Skeletal muscle tissue (tissue), 4 donors: ENCODE data around the gene LRRC27. TPM values are rescaled to one million over a fixed set of nuclear protein-coding genes. Genes with fewer than 3 reads are reported as not detected.

Experiments
- H3K27ac ChIP-seq: one replicate; pipeline ENCODE4 v1.7.0; 2013; ENCODE audit warnings: mild to moderate bottlenecking, low read depth, low read length, inconsistent platforms
- H3K27me3 ChIP-seq, 3 donors: one replicate each; pipeline ENCODE4 v1.7.0; 2013; ENCODE audit warnings: low read length in 3 of 3; ENCODE audit not compliant: control insufficient read depth in 3 of 3, insufficient read depth in 3 of 3
- H3K36me3 ChIP-seq, 3 donors: one replicate each; pipeline ENCODE4 v1.7.0; 2013; ENCODE audit warnings: low read length in 3 of 3; ENCODE audit not compliant: control insufficient read depth in 3 of 3, insufficient read depth in 3 of 3
- H3K4me1 ChIP-seq, 3 donors: one replicate each; pipeline ENCODE4 v1.7.0; 2013; ENCODE audit warnings: low read length in 3 of 3, mild to moderate bottlenecking in 3 of 3; ENCODE audit not compliant: control insufficient read depth in 3 of 3, insufficient read depth in 3 of 3
- H3K4me3 ChIP-seq, 3 donors: one replicate each; pipeline ENCODE4 v1.7.0; 2013; ENCODE audit warnings: low read length in 3 of 3
- H3K9ac ChIP-seq, 3 donors: one replicate each; pipeline ENCODE4 v1.7.0; 2013; ENCODE audit warnings: low read length in 3 of 3, mild to moderate bottlenecking in 3 of 3, moderate library complexity in 2 of 3, low read depth in 1 of 3
- H3K9me3 ChIP-seq, 3 donors: one replicate each; pipeline ENCODE4 v1.7.0; 2013; ENCODE audit warnings: low read length in 3 of 3; ENCODE audit not compliant: control insufficient read depth in 3 of 3
- total RNA-seq: library from RNA; depleted of rRNA; stranded (reverse); fragments of >200 nt; gene quantifications from one replicate; pipeline ENCODE4 v1.2.3, GENCODE V29; 2014
- donor health status: Osteomylitis.

Gene LRRC27
- total RNA-seq, 1 donor from 2014 or later, result 2.6 TPM

DNA sequence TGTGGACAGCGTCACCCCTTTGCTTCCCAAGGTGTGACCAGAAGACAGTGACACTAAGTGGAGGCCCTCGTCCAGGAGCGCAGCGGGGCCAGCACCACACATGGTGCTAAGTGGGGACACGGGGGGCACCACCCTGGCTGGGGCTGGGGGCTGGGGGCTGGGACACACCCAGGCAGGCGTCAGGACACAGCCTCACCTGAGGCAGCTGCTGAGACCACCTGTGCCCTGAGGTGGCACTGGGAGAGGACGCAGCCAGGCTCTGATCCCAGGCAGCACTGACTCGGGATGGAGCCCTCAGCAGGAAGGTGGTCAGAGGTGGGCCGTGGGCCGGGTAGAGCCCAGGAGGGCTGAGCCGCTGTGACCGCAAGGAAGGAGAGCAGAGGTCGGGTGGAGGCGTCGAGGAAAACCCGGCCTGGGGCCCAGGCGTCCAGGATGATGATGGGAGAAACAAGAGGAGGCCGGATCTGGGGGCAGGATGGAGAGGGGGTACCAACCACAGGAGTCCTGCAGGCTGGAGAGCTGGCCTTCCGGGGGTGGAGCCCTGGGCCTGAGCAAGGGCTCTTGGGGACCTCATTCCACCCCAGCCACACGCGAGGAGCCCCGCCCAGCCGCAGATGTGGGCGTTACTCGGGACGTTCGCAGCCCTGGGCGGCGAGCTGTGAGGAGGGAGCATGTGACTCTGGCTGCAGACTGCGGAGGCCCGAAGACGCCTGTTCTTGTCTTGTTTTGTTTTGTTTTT, 22.5 kb downstream of the LRRC27 start:
- Histone ChIP-seq H3K9ac (no peak overlapping the region), H3K9me3 (no peaks in the 10 kb centered on the region), H3K4me1 (no peaks in the 10 kb centered on the region), H3K27ac (no peak overlapping the region), H3K4me3 (no peak overlapping the region), H3K27me3 (no peaks in the 10 kb centered on the region), H3K36me3 (peaks cover 0 to 2% (median 0%) of the 10 kb centered on the region in 3 donors)

DNA sequence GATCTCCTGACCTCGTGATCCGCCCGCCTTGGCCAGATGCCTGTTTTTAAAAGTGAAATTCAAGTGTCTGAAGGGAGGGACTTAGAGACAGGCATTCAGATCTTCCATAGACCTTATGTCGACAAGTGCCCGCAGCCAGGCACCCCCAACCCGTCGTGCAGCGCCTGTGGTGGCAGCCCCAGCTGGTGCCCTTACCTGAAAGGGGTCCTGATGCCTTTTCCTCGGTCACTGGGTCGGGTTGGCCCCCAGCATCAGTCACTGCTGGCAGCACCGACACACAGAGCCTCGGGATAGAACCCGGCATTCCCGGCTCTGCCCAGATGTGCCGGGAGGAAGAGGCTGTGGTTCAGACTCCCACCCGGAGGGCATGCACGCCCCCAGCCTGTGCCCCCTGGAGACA, 23.3 kb downstream of the LRRC27 start:
- Histone ChIP-seq H3K9ac (no peak overlapping the region), H3K27ac (no peak overlapping the region), H3K27me3 (no peaks in the 10 kb centered on the region), H3K9me3 (no peaks in the 10 kb centered on the region), H3K36me3 (peaks cover 0 to under 1% (median 0%) of the 10 kb centered on the region in 3 donors), H3K4me3 (no peak overlapping the region), H3K4me1 (no peaks in the 10 kb centered on the region)

DNA sequence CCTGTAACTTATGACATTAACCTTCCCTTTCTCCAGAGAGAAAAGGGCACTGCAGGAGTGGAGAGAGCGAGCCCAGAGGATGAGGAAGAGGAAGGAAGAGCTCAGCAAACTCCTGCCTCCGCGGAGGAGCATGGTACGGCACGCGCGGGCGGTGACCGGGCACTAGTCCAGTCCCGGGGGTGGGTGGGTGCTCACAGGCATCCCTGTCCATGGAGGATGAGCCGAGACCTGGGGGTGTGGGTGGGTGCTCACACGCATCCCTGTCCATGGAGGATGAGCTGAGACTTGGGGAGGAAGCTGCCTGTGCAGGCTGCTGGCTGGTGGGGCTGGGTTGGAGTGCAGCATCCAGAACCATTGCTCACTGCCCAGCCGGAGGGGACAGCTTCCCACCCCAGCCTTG, 23.8 kb downstream of the LRRC27 start:
- no peak overlapping the region for H3K9ac ChIP-seq
- H3K9me3 ChIP-seq, result no peaks in the 10 kb centered on the region
- no peaks in the 10 kb centered on the region for H3K4me1 ChIP-seq
- no peaks in the 10 kb centered on the region for H3K36me3 ChIP-seq
- H3K27me3 ChIP-seq, result no peaks in the 10 kb centered on the region
- H3K4me3 ChIP-seq, result no peak overlapping the region
- H3K27ac ChIP-seq, result no peak overlapping the region

DNA sequence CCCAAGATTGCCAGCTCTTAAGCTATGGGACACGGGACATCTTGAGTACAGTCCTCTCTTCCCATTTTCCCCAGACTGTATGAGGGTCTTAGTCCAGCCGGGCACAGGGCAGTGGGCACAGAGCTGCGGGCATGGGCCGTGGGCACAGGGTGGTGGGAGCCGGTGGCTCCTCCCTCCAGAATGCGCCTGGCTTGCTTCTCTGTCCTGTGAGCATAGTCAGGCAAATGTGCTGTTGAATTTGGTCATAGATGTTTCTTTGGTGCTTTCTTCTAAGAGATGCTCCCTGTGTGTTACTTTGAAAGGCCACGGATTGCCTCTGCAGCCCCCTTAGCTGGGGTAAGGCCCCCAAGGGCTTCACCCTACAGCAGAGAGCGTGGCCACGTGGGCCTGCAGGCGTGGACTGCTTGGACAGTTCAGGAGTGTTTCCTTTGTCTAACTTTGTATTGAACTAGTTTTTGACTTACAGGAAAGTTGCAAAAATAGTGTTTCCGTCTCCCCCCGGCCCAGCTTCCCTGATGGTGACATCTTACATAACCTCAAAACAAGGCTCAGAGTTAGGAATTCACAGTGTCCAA, 24.7 kb downstream of the LRRC27 start:
- H3K4me1 ChIP-seq, result no peaks in the 10 kb centered on the region
- H3K27ac ChIP-seq, result no peak overlapping the region
- no peaks in the 10 kb centered on the region for H3K9me3 ChIP-seq
- H3K27me3 ChIP-seq, result no peaks in the 10 kb centered on the region
- H3K36me3 ChIP-seq, result peaks cover 0 to 1% (median under 1%) of the 10 kb centered on the region in 3 donors
- no peak overlapping the region for H3K4me3 ChIP-seq
- H3K9ac ChIP-seq, result no peak overlapping the region

DNA sequence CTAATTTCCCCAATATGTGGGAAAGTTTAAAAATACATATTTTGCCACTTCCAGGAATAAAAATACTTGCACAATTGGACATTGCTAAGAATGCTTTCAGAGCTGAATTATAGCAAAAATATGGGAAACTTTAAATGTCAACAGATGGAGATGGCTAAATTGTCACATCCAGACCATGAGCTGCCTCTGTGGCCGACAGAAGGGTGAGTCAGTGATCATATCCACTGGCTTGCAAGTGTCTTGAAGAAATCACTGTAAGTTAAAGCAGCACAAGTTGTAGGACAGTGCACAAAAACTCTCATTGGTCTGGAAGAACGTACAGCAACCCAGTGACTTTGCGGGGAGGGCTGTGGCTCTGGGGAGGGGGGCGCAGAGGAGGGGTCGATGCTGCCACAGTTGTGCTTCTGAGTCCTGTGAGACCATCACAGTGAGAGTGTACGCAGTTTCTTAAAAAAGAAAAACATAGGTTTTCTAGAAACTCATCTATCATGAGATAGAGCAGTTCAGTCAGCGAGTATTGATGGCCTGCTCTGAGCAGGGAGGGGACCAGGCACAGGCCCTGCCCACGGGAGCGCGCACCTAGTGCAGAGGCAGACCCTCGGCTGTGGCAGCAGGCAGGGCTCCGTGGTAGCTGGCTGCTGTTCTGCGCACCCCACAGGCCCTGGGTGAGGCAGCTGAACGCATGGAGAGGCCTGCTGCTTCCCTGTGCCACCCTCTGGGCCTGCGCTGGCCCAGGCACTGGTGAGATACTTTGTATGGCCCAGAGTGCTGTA, 25.5 kb downstream of the LRRC27 start:
- Histone ChIP-seq H3K36me3 (peaks cover 0 to 6% (median 2%) of the 10 kb centered on the region in 3 donors), H3K27ac (no peak overlapping the region), H3K9ac (no peak overlapping the region), H3K4me1 (no peaks in the 10 kb centered on the region), H3K4me3 (no peak overlapping the region), H3K27me3 (no peaks in the 10 kb centered on the region), H3K9me3 (no peaks in the 10 kb centered on the region)

DNA sequence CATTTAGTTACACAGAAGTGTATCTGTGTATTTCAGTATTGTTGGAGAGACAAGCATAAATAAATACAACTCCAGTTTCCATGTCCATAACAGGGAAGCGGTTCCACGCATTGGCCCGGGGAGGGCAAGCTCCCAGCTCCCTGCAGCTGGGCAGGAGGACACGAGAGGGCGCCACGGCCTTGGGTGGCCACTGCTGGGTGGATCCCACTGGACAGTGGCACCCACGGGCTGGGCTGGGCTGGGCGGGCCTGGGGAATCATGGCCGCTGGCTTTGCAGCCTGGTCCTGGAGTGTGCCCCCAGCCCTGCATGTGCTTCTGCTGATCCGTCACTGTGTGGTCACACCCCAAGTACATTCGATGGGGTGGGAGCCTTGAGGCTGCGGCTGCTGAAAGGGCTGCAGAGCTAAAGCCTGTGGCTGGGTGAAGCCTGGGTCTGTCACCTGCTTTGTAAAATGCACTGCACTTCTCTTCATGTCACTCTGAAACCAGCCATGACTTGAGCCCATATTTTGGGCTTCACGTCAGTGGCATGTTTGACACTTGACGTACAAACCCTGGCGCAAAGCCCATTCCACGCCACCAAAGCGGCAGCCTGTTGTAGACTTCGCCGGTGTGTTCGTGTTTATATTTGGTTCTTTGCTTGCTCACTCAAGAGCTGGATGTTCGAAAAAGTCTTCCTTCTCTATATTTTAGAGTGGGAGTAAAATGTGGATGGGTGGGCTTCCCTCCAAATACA, 27.5 kb downstream of the LRRC27 start:
- peaks cover 0 to 13% (median 2%) of the 10 kb centered on the region in 3 donors for H3K36me3 ChIP-seq
- H3K4me3 ChIP-seq, result no peak overlapping the region
- no peak overlapping the region for H3K9ac ChIP-seq
- no peaks in the 10 kb centered on the region for H3K9me3 ChIP-seq
- no peaks in the 10 kb centered on the region for H3K4me1 ChIP-seq
- no peaks in the 10 kb centered on the region for H3K27me3 ChIP-seq
- H3K27ac ChIP-seq, result no peak overlapping the region

DNA sequence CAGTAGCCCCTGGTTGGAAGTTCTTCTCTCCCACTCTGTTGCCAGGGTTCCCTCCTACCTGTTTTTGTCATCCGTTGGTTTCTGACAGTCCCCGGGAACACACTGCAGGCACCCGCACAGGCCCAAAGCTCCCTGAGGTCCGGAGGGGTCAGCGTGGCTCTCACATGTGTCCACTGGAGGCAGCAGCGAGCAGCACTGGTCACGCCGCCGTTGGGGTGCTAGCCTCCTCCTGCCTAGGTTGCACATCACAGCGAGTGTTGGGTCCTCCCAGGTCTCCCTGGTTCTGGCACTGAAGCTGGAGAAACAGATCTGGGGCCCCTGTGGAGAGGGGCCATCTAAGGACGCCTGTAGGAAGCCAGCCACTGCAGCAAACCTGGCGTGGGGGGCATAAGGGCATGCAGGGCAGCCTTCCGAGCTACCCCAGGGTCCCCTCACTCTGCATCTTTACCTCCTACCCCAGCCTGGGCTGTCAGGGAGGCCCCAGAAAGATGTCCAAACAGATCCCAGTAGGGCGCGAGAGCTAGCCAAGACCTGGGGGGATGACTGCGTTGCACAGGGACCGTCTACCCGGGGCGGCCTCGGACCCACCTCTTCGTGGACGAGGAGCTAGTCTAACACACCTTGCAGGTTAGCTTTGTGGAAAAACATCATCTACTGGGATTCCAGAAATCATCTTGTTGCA, 28.9 kb downstream of the LRRC27 start:
- Histone ChIP-seq H3K4me1 (no peaks in the 10 kb centered on the region), H3K9me3 (no peaks in the 10 kb centered on the region), H3K27me3 (no peaks in the 10 kb centered on the region), H3K36me3 (peaks cover 0 to 15% (median 2%) of the 10 kb centered on the region in 3 donors), H3K27ac (no peak overlapping the region), H3K4me3 (no peak overlapping the region), H3K9ac (no peak overlapping the region)

DNA sequence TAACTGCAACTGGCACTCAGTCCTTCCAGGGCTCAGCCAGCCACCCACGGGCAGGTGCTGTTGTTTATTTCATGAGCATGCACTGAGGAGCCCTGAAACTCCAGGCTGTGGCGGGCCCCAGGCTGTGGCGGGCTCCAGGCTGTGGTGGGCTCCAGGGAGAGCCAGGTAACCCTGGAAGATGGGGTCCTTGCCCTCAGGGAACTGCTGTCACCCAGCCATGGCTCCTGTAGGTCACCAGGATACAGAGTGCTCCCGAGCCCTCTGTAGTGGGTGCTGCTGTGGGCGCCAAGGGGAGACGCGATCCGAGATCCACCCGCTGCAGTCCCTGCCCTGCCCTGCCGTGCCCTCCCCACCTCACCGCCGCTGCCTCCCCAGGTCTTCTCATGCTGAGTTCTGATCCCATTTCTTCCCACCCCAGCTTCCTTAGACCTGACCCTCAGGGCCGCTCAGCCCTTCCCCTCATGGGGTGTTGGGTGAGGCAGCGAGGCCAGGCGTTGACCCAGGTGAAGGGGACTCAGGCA, 29.6 kb downstream of the LRRC27 start:
- Histone ChIP-seq H3K9me3 (no peaks in the 10 kb centered on the region), H3K4me1 (no peaks in the 10 kb centered on the region), H3K27ac (no peak overlapping the region), H3K36me3 (peaks cover 0 to 23% (median 7%) of the 10 kb centered on the region in 3 donors), H3K27me3 (no peaks in the 10 kb centered on the region), H3K9ac (no peak overlapping the region), H3K4me3 (no peak overlapping the region)

DNA sequence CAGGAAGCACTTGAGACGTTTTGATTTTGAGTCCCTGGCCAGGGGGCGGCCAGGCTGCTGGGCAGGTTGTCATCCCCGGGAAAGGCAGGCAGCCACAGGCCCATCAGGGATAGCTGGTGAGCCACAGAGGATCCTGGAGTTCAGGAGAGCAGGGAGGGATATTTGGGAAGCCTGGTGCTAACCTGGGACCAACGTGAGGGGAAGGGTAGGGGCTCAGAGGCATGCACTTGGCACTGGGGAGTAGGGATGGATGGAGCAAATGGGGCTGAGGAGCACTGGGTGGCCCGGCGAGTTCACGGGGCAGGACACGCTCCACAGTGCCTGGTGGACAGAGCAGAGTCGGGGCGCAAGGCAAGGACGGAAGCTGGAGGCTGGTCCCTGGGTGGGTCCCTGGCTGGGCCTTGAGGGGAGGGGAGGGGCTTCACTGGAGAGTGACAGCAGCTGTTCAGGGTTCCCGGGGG, 30.2 kb downstream of the LRRC27 start:
- no peaks in the 10 kb centered on the region for H3K27me3 ChIP-seq
- H3K4me1 ChIP-seq, result no peaks in the 10 kb centered on the region
- no peak overlapping the region for H3K27ac ChIP-seq
- H3K9me3 ChIP-seq, result no peaks in the 10 kb centered on the region
- H3K9ac ChIP-seq, result no peak overlapping the region
- peaks cover 0 to 26% (median 7%) of the 10 kb centered on the region in 3 donors for H3K36me3 ChIP-seq
- H3K4me3 ChIP-seq, result no peak overlapping the region
